GM23338 (cell line): ENCODE measurements around the gene FAT1.

Source experiments
- CREB1 ChIP-seq: fragments of 250-450 bp; sonication (Bioruptor Pico); IDR thresholded peaks from 2 replicates; pipeline ENCODE4 v1.5.0; 2020; ENCODE audit warnings: low read depth, mild to moderate bottlenecking, moderate library complexity
- CTCF ChIP-seq, 2 experiments: fragments of 200-600 bp in 1 of 2; sonication (generic) in 1 of 2; conservative IDR thresholded peaks; 2 replicates each; pipeline versions ENCODE4 v1.5.1 to v1.6.1; 2016 to 2017; ENCODE audit warnings: antibody characterized with exemption in 2 of 2, low read depth in 2 of 2, mild to moderate bottlenecking in 2 of 2, moderate library complexity in 1 of 2
- EZH2 ChIP-seq: fragments of 200-600 bp; sonication (generic); IDR thresholded peaks from one replicate; pipeline ENCODE4 v1.8.0; 2017; ENCODE audit warnings: antibody characterized with exemption, mild to moderate bottlenecking, low read depth; ENCODE audit not compliant: unreplicated experiment
- EZH2phosphoT487 ChIP-seq: fragments of 200-600 bp; sonication (generic); IDR thresholded peaks from one replicate; pipeline ENCODE4 v1.8.1; 2018; ENCODE audit warnings: antibody characterized with exemption; ENCODE audit not compliant: unreplicated experiment
- JUNB ChIP-seq: IDR thresholded peaks from one replicate; pipeline ENCODE4 v1.6.1; 2016; ENCODE audit warnings: antibody characterized with exemption; ENCODE audit not compliant: unreplicated experiment
- POLR2AphosphoS5 ChIP-seq: IDR thresholded peaks from 2 replicates; pipeline ENCODE4 v1.6.1; 2016; ENCODE audit warnings: antibody characterized with exemption, low read depth
- ZNF114 ChIP-seq: fragments of 250-450 bp; sonication (Bioruptor Pico); IDR thresholded peaks from 2 replicates; pipeline ENCODE4 v1.5.0; 2020; ENCODE audit warnings: mild to moderate bottlenecking, moderate library complexity
- ZNF331 ChIP-seq: fragments of 250-450 bp; sonication (Bioruptor Pico); IDR thresholded peaks from 2 replicates; pipeline ENCODE4 v1.5.0; 2020; ENCODE audit warnings: low read depth, mild to moderate bottlenecking, moderate library complexity
- TF ChIP-seq, protein P1 (sequence below): IDR thresholded peaks from one replicate; pipeline ENCODE4 v1.6.1; 2018; ENCODE audit warnings: antibody characterized with exemption; ENCODE audit not compliant: unreplicated experiment
- TF ChIP-seq, protein P2 (sequence below): IDR thresholded peaks from 2 replicates; pipeline ENCODE4 v1.6.1; 2016; ENCODE audit warnings: antibody characterized with exemption

DNA sequence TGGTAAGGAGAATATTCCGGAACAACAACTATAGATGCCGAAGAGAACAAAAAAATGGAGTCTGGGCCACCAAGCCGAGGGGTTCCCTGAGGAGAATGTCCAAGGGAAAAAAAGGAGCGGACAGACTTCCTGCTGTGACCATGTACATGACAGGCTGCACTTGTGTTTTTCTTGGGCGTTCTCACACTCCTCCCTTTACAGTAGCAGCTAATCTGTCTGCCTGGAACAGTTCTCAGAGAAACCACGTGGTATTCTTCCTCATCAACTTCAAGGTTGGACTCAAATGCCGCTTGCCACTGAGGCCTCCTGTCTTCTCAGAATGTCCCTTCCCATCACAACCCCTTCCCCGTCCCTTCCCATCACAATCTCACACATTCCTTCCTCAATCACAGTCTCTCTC, 137.5 kb downstream of the FAT1 start:
- TF ChIP-seq CTCF (conservative IDR thresholded peaks at IDR 0.05; ENCODE audit: low read depth in 2 of 2) (no peak), JUNB (no peak), EZH2 (no peak), EZH2phosphoT487 (no peak), POLR2AphosphoS5 (no peak), ZNF331 (CRISPR knock-in tag) (no peak), CREB1 (CRISPR knock-in tag) (no peak), ZNF114 (no peak)
- TF ChIP-seq, protein P1, sequence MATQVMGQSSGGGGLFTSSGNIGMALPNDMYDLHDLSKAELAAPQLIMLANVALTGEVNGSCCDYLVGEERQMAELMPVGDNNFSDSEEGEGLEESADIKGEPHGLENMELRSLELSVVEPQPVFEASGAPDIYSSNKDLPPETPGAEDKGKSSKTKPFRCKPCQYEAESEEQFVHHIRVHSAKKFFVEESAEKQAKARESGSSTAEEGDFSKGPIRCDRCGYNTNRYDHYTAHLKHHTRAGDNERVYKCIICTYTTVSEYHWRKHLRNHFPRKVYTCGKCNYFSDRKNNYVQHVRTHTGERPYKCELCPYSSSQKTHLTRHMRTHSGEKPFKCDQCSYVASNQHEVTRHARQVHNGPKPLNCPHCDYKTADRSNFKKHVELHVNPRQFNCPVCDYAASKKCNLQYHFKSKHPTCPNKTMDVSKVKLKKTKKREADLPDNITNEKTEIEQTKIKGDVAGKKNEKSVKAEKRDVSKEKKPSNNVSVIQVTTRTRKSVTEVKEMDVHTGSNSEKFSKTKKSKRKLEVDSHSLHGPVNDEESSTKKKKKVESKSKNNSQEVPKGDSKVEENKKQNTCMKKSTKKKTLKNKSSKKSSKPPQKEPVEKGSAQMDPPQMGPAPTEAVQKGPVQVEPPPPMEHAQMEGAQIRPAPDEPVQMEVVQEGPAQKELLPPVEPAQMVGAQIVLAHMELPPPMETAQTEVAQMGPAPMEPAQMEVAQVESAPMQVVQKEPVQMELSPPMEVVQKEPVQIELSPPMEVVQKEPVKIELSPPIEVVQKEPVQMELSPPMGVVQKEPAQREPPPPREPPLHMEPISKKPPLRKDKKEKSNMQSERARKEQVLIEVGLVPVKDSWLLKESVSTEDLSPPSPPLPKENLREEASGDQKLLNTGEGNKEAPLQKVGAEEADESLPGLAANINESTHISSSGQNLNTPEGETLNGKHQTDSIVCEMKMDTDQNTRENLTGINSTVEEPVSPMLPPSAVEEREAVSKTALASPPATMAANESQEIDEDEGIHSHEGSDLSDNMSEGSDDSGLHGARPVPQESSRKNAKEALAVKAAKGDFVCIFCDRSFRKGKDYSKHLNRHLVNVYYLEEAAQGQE = no peak
- TF ChIP-seq, protein P2, sequence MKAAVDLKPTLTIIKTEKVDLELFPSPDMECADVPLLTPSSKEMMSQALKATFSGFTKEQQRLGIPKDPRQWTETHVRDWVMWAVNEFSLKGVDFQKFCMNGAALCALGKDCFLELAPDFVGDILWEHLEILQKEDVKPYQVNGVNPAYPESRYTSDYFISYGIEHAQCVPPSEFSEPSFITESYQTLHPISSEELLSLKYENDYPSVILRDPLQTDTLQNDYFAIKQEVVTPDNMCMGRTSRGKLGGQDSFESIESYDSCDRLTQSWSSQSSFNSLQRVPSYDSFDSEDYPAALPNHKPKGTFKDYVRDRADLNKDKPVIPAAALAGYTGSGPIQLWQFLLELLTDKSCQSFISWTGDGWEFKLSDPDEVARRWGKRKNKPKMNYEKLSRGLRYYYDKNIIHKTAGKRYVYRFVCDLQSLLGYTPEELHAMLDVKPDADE = no peak
